ENCODE results near the gene RECQL.

GRCh38 chr12:21459474-21459873 is 42.0 kb downstream of the RECQL start:
- no peak for TF ChIP-seq POLR2AphosphoS5 (IDR thresholded peaks at IDR 0.05; ENCODE audit: low read depth, low read length)
- no peak for TF ChIP-seq TAF1 (IDR thresholded peaks at IDR 0.05; ENCODE audit: borderline replicate concordance, low read depth, low read length)

All from SK-N-SH (cell line).